Neural cell (in vitro differentiated cells): ENCODE measurements around the gene UBE2E3. TPM values are rescaled to one million over a fixed set of nuclear protein-coding genes. Genes with fewer than 3 reads are reported as not detected.

Experiments used
- H2AFZ ChIP-seq: fragments of 200-600, 300-800 bp; sonication (generic), shearing (Covaris generic); 2 replicates; pipeline ENCODE4 v1.6.0; 2014; ENCODE audit warnings: low read depth, mild to moderate bottlenecking, antibody characterized with exemption, low read length, moderate library complexity
- H3F3A ChIP-seq: fragments of 200-600 bp; shearing (Covaris generic); 2 replicates; pipeline ENCODE4 v1.6.1; 2016; ENCODE audit warnings: mild to moderate bottlenecking, moderate library complexity, mixed read lengths, antibody characterized with exemption, low read length; ENCODE audit not compliant: insufficient read depth, poor library complexity, severe bottlenecking
- H3K27ac ChIP-seq: fragments of 200-600, 300-800 bp; sonication (generic), shearing (Covaris generic); 2 replicates; pipeline ENCODE4 v1.5.1; 2014; ENCODE audit warnings: mild to moderate bottlenecking, low read length, moderate library complexity
- H3K27me3 ChIP-seq: fragments of 300-800, 200-600 bp; sonication (generic), shearing (Covaris generic); 2 replicates; pipeline ENCODE4 v1.6.0; 2014; ENCODE audit warnings: mild to moderate bottlenecking, low read depth, low read length, moderate library complexity; ENCODE audit not compliant: insufficient read depth
- H3K36me3 ChIP-seq: fragments of 300-800, 200-600 bp; sonication (generic), shearing (Covaris generic); 2 replicates; pipeline ENCODE4 v1.5.1; 2014; ENCODE audit warnings: mild to moderate bottlenecking, antibody characterized with exemption, low read length, moderate library complexity; ENCODE audit not compliant: insufficient read depth
- H3K4me2 ChIP-seq: fragments of 300-800, 200-600 bp; sonication (generic), shearing (Covaris generic); 2 replicates; pipeline ENCODE4 v1.6.0; 2014; ENCODE audit warnings: mild to moderate bottlenecking, low read length
- H3K4me3 ChIP-seq: fragments of 300-800, 200-600 bp; sonication (generic), shearing (Covaris generic); 2 replicates; pipeline ENCODE4 v1.5.1; 2014; ENCODE audit warnings: mild to moderate bottlenecking, low read length, moderate library complexity
- H3K79me2 ChIP-seq: fragments of 200-600 bp; shearing (Covaris generic); replicated peaks from 2 replicates; pipeline ENCODE4 v1.6.0; 2014; ENCODE audit warnings: mild to moderate bottlenecking, low read length, moderate library complexity; ENCODE audit not compliant: insufficient read depth
- H3K9ac ChIP-seq: fragments of 300-800, 200-600 bp; sonication (generic), shearing (Covaris generic); 2 replicates; pipeline ENCODE4 v1.6.1; 2016; ENCODE audit warnings: mild to moderate bottlenecking, low read length, mixed read lengths
- H3K9me2 ChIP-seq: fragments of 200-600 bp; shearing (Covaris generic); 2 replicates; pipeline ENCODE4 v1.6.1; 2016; ENCODE audit warnings: mild to moderate bottlenecking, low read length, mixed read lengths; ENCODE audit not compliant: insufficient read depth
- H3K9me3 ChIP-seq: fragments of 200-600, 300-800 bp; sonication (generic), shearing (Covaris generic); 2 replicates; pipeline ENCODE4 v1.6.1; 2016; ENCODE audit warnings: mild to moderate bottlenecking, mixed run types, low read length, moderate library complexity, mixed read lengths
- H4K20me1 ChIP-seq: fragments of 200-600 bp; shearing (Covaris generic); 2 replicates; pipeline ENCODE4 v1.6.1; 2016; ENCODE audit warnings: mild to moderate bottlenecking, mixed run types; ENCODE audit not compliant: insufficient read depth
- EP300 ChIP-seq: fragments of 450-650 bp; conservative IDR thresholded peaks from 2 replicates; pipeline ENCODE4 v1.6.1; 2014; ENCODE audit warnings: antibody characterized with exemption, mild to moderate bottlenecking, moderate library complexity; ENCODE audit not compliant: poor library complexity, severe bottlenecking
- EZH2 ChIP-seq: fragments of 200-600, 300-800 bp; shearing (Covaris generic), sonication (generic); IDR thresholded peaks from 2 replicates; pipeline ENCODE4 v1.6.1; 2014; ENCODE audit warnings: antibody characterized with exemption, low read length, borderline replicate concordance, mild to moderate bottlenecking; ENCODE audit not compliant: insufficient read depth, poor library complexity, severe bottlenecking
- MXI1 ChIP-seq: fragments of 450-650 bp; conservative IDR thresholded peaks from 2 replicates; pipeline ENCODE4 v1.6.1; 2014; ENCODE audit warnings: antibody characterized with exemption, mild to moderate bottlenecking; ENCODE audit not compliant: poor library complexity, severe bottlenecking
- POLR2AphosphoS5 ChIP-seq: IDR thresholded peaks from 2 replicates; pipeline ENCODE4 v1.6.1; 2012
- RAD21 ChIP-seq: fragments of 450-650 bp; conservative IDR thresholded peaks from 2 replicates; pipeline ENCODE4 v1.6.1; 2014; ENCODE audit warnings: antibody characterized with exemption, mild to moderate bottlenecking, moderate library complexity
- SMC3 ChIP-seq: fragments of 450-650 bp; conservative IDR thresholded peaks from 2 replicates; pipeline ENCODE4 v1.6.1; 2014; ENCODE audit warnings: antibody characterized with exemption, mild to moderate bottlenecking, moderate library complexity; ENCODE audit not compliant: poor library complexity
- TAF1 ChIP-seq: IDR thresholded peaks from 2 replicates; pipeline ENCODE4 v1.6.1; 2012; ENCODE audit warnings: low read depth
- polyA minus RNA-seq: library from RNA; depleted of rRNA, polyadenylated mRNA; stranded (reverse); fragments of >200 nt; gene quantifications from 2 replicates; pipeline ENCODE4 v1.2.3, GENCODE V29; 2014
- polyA plus RNA-seq: library from polyadenylated mRNA; depleted of rRNA; stranded (reverse); fragments of >200 nt; gene quantifications from 2 replicates; pipeline ENCODE4 v1.2.3, GENCODE V29; 2014
- TF ChIP-seq, protein P1 (sequence below): IDR thresholded peaks from 2 replicates; pipeline ENCODE4 v1.6.1; 2012; ENCODE audit warnings: borderline replicate concordance
- TF ChIP-seq, protein P2 (sequence below): fragments of 450-650 bp; IDR thresholded peaks from 2 replicates; pipeline ENCODE4 v1.5.1; 2014; ENCODE audit warnings: antibody characterized with exemption, mild to moderate bottlenecking, moderate library complexity; ENCODE audit not compliant: poor library complexity, severe bottlenecking

Gene UBE2E3
- polyA plus RNA-seq (337 and 338 TPM in 2 replicates), polyA minus RNA-seq (102 and 179 TPM in 2 replicates)

DNA sequence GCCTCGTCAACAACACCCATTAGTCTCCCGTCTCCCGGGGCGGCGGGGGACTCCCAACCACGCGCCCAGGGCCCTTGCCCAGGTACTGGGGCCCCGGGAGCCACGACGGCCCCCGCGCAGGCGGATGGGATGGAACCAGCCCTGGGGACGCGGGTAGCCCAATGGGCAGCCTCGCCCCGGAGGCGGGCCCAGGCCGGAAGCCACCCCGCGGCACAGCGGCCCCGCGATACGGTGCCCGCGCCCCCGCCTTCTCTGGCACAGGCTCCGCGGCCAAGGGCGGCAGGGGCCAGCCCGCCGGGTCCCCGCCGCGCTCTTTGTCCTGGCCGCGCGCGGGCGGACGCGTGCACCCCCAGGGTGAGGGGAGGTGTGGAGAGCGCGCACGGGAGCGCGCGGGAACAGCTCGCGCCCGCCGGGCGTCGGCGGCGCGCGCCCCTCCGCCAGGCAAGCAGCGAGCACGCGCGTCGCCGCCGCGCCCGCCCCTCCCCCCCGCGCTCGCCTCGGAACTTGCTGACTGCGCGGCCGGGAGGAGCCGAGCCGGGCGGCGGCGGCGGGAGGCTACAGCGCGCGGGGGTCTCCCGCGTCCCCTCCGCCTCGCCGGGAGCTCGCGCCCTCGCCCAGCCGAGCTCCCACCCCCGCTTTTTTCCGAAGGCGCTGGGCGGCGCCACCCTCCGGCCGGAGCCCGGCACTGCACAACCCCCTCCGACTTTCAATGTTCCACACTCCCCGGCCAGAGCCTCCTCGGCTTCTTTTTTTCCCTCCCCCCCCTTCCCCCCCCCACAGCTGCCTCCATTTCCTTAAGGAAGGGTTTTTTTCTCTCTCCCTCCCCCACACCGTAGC lies at the start of gene UBE2E3:
Gene UBE2E3, plus strand, starts transcription at position 500 of the 837 bp plus-strand sequence. CDS start 1,438 bp downstream, outside the sequence.
- Histone ChIP-seq H3K4me2 (peak within 1 kb of the TSS; percentile 87), H3K27ac (no peak within 1 kb of the TSS), H3K9me3 (no peaks in the 10 kb centered on the region)

DNA sequence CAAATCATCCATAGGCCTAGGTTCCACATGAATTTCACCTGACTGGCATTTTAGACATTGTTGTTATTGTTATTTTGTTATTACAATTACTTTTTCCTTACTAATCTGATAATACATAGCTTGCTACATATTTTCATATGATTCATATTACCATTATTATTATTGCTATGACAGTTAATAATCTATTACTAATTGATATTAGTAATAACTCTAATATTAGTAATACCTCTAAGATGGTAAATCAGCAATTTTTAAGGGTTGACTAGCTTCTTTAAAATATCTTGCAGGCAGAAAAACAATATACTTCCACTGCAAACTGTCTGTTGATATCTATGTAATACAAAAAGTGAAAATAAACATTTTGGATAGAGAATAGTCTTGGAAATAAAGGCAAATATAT lies 48.6 kb upstream of the UBE2E3 start:
- H3K36me3 ChIP-seq = no peaks in the 10 kb centered on the region
- H3F3A ChIP-seq = no peaks in the 10 kb centered on the region
- H3K4me2 ChIP-seq = no peak overlapping the region
- no peaks in the 10 kb centered on the region for H4K20me1 ChIP-seq
- H3K9me3 ChIP-seq = no peaks in the 10 kb centered on the region
- no peaks in the 10 kb centered on the region for H3K9me2 ChIP-seq
- H3K9ac ChIP-seq = no peak overlapping the region
- no peaks in the 10 kb centered on the region for H3K79me2 ChIP-seq
- H3K27me3 ChIP-seq = no peaks in the 10 kb centered on the region
- no peak overlapping the region for H3K27ac ChIP-seq
- H3K4me3 ChIP-seq = no peak overlapping the region
- H2AFZ ChIP-seq = no peak overlapping the region
- TF ChIP-seq TAF1 = no peak
- TF ChIP-seq RAD21 = no peak
- TF ChIP-seq SMC3 = no peak
- no peak for TF ChIP-seq EZH2
- TF ChIP-seq MXI1 = no peak
- no peak for TF ChIP-seq EP300
- TF ChIP-seq, protein P1, sequence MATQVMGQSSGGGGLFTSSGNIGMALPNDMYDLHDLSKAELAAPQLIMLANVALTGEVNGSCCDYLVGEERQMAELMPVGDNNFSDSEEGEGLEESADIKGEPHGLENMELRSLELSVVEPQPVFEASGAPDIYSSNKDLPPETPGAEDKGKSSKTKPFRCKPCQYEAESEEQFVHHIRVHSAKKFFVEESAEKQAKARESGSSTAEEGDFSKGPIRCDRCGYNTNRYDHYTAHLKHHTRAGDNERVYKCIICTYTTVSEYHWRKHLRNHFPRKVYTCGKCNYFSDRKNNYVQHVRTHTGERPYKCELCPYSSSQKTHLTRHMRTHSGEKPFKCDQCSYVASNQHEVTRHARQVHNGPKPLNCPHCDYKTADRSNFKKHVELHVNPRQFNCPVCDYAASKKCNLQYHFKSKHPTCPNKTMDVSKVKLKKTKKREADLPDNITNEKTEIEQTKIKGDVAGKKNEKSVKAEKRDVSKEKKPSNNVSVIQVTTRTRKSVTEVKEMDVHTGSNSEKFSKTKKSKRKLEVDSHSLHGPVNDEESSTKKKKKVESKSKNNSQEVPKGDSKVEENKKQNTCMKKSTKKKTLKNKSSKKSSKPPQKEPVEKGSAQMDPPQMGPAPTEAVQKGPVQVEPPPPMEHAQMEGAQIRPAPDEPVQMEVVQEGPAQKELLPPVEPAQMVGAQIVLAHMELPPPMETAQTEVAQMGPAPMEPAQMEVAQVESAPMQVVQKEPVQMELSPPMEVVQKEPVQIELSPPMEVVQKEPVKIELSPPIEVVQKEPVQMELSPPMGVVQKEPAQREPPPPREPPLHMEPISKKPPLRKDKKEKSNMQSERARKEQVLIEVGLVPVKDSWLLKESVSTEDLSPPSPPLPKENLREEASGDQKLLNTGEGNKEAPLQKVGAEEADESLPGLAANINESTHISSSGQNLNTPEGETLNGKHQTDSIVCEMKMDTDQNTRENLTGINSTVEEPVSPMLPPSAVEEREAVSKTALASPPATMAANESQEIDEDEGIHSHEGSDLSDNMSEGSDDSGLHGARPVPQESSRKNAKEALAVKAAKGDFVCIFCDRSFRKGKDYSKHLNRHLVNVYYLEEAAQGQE = no peak
- no peak for TF ChIP-seq POLR2AphosphoS5

More for the DNA sequence above, at the start of gene UBE2E3:
- H3K4me3 ChIP-seq = peak within 1 kb of the TSS; percentile 84
- peak within 1 kb of the TSS; percentile 30 for H2AFZ ChIP-seq
- H3K9ac ChIP-seq = peak within 1 kb of the TSS; percentile 72
- H3K36me3 ChIP-seq = no peaks in the 10 kb centered on the region
- H3F3A ChIP-seq = no peaks in the 10 kb centered on the region
- no peaks in the 10 kb centered on the region for H3K27me3 ChIP-seq
- TF ChIP-seq, protein P1 = no peak
- TF ChIP-seq, protein P2, sequence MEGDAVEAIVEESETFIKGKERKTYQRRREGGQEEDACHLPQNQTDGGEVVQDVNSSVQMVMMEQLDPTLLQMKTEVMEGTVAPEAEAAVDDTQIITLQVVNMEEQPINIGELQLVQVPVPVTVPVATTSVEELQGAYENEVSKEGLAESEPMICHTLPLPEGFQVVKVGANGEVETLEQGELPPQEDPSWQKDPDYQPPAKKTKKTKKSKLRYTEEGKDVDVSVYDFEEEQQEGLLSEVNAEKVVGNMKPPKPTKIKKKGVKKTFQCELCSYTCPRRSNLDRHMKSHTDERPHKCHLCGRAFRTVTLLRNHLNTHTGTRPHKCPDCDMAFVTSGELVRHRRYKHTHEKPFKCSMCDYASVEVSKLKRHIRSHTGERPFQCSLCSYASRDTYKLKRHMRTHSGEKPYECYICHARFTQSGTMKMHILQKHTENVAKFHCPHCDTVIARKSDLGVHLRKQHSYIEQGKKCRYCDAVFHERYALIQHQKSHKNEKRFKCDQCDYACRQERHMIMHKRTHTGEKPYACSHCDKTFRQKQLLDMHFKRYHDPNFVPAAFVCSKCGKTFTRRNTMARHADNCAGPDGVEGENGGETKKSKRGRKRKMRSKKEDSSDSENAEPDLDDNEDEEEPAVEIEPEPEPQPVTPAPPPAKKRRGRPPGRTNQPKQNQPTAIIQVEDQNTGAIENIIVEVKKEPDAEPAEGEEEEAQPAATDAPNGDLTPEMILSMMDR = peak; percentile 86
- TF ChIP-seq EZH2 (no peak), TAF1 (peak; percentile 49), EP300 (peak; percentile 63), MXI1 (peak; percentile 33), POLR2AphosphoS5 (peak; percentile 53), SMC3 (peak; percentile 75), RAD21 (peak; percentile 72)
- H3K79me2 ChIP-seq = peaks cover 32% of the 10 kb centered on the region
- H3K9me2 ChIP-seq = no peaks in the 10 kb centered on the region
- no peaks in the 10 kb centered on the region for H4K20me1 ChIP-seq
